ENCODE data around the gene PDE6G. TPM values are rescaled to one million over a fixed set of nuclear protein-coding genes. Genes with fewer than 3 reads are reported as not detected.

The PDE6G gene
- total and polyA plus RNA-seq, 2 of the 13 experiments (the other 11 are each of a cell fraction or from before 2014, with no cell fraction given), result 1.4 to 6.7 TPM

- peak in 1 of 2 experiments; percentile 35; a peak in 1 of 4 replicates for TF ChIP-seq REST (IDR thresholded peaks at IDR 0.05; ENCODE audit: borderline replicate concordance in 1 of 2, low read depth in 1 of 2, low read length in 2 of 2)
- peak; percentile 50; the same call in 1 of the 2 replicates for TF ChIP-seq ERF (CRISPR knock-in tag; IDR thresholded peaks at IDR 0.05)
- TF ChIP-seq MAX (IDR thresholded peaks at IDR 0.05), result peak; percentile 76
- no peak for TF ChIP-seq ZNF878 (CRISPR knock-in tag; IDR thresholded peaks at IDR 0.05)
- TF ChIP-seq ETS1 (CRISPR knock-in tag; IDR thresholded peaks at IDR 0.05), result peak; percentile 60; the same call in 1 of the 2 replicates
- TF ChIP-seq MYC (CRISPR knock-in tag; IDR thresholded peaks at IDR 0.05; ENCODE audit: borderline replicate concordance), result peak; percentile 80
- 0 out of 2 replicates have a peak, but pooled peaks have one; percentile 71 for TF ChIP-seq ZNF790 (CRISPR knock-in tag; IDR thresholded peaks at IDR 0.05; ENCODE audit: borderline replicate concordance)
- TF ChIP-seq YEATS2 (CRISPR knock-in tag; IDR thresholded peaks at IDR 0.05; ENCODE audit: borderline replicate concordance), result peak; percentile 98
- peak; percentile 98 for TF ChIP-seq GMEB1 (CRISPR knock-in tag; IDR thresholded peaks at IDR 0.05; ENCODE audit: borderline replicate concordance)
- 0 out of 2 replicates have a peak, but pooled peaks have one; percentile 36 for TF ChIP-seq HBP1 (CRISPR knock-in tag; IDR thresholded peaks at IDR 0.05; ENCODE audit: low read depth)
- no peak for TF ChIP-seq DBP (CRISPR knock-in tag; IDR thresholded peaks at IDR 0.05; ENCODE audit: not compliant biosample characterization)
- peak; percentile 51; the same call in 1 of the 2 replicates for TF ChIP-seq AHR (CRISPR knock-in tag; IDR thresholded peaks at IDR 0.05)
Observed at GRCh38 chr17:81683584-81684441, 27.5 kb upstream of the PDE6G start, which contains the start of the genes ARL16 and HGS (continued).
